Activated T-cell treated with anti-CD3 and anti-CD28 coated beads for 24 hours (primary cell): ENCODE results near the gene TAGLN3.
"Not testable (repeated sequence)": the region's sequence is repeated elsewhere in the genome, so short reads cannot be mapped to it uniquely, and the experiment has no call there.

Source experiments
- DNase-seq: peaks from one replicate; pipeline ENCODE4 v3.0.0-alpha.2; 2020; ENCODE audit warnings: low read depth

The TAGLN3 gene

DNA sequence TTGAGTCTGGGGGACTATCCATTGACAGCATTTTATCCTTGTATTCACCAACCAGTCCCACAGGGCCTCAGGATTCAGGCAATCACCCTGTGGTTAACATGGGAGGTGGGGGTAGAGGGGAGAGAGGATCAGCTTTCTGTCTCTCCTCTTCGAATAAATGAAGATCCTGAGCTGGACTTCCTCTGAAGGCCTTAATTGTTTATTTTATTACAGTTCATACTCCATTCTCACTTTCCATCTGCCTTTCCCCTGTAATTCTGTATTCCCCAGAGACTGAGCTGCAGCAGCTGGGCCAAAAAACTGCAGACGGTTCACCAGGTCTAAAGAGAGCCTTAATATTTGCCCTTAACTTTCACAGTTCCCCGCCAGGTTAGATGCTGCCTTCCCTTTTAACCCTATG is 11.9 kb downstream of the TAGLN3 start:
- no peak for DNase-seq

DNA sequence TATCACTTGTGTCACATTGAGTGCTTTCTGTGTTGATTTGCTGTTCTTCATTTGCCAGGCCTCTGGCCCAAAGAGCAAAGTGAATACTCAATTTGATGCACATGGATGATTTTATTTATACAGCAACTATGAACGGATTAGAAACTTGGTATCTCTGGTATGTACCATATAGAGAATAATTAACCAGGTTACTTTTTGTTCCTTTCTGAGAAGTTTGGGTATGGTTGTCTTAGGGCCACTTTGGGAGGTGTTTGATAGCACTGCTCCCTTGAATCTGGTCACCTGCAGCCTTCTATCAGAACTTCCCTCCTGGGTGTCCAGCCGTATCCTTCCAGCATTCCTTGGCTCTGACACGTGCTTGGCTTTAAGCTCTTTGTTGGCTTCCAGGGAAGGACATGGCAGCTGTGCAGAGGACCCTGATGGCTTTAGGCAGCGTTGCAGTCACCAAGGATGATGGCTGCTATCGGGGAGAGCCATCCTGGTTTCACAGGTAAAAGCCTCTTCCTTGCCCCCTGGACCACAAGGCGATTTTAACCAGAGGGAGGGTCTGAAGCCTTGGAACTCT is 12.7 kb downstream of the TAGLN3 start:
- DNase-seq, result no peak

DNA sequence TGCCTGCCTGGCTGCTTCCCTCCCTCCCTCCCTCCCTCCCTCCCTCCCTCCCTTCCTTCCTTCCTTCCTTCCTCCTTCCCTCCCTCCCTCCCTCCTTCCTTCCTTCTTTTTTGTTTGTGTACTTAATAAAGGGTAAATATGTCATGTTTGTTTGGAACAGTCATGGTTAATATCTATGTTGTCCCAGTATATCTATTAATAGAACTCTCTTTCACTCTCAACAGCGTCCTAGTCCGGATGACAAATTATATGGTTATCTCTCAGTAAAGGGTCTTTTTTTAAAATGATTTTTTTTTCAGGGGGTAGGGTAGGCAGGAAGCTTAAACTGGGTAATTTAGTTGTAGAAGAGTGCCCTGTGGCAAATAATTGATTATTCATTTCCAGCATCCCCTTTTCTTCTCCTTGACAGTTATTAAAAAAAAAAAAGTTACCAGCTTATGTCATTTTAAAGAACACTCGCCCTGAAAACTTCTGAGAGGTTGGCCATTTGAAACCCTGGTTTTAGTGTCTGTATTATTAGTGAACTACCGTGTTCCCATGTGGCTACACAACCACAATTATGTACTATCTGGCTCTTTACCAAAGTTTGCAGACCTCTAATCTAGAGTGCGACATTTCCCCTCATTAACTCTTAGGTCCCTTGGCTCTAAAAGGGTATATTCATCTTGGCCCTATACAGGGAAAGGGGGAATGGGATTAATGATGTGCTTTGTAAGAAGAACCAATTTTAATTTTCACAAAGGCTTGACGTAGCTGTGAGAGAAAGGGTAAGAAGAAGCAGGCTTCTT is 13.7 kb downstream of the TAGLN3 start:
- DNase-seq, result no peak

DNA sequence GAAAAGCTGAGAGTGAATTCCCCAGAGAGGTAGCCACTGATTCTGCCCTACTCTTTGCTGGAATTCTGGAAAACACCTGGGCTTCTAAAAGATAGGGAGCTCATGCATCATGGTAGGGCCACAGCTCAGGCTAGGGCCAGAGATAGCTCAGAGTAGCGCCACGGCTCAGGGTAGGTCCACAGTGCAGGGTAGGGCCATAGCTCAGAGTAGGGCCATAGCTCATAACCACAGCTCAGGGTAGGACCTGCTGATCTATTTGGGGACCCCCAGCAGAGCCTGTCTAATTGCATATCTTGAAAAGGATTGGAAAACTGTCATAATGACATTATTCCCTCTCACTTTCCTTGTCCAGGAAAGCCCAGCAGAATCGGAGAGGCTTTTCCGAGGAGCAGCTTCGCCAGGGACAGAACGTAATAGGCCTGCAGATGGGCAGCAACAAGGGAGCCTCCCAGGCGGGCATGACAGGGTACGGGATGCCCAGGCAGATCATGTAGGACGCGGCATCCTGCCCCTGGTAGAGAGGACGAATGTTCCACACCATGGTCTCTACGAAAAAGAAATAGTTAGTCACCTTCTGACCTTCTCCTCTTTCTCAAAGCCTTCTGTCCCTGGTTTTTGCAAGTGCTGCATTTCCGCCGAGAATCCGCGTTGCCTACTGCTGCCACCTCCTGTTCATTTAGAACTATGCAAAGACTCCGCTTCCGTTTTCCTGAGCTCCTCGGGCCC is 14.5 kb downstream of the TAGLN3 start:
- DNase-seq, result peak; percentile 45

DNA sequence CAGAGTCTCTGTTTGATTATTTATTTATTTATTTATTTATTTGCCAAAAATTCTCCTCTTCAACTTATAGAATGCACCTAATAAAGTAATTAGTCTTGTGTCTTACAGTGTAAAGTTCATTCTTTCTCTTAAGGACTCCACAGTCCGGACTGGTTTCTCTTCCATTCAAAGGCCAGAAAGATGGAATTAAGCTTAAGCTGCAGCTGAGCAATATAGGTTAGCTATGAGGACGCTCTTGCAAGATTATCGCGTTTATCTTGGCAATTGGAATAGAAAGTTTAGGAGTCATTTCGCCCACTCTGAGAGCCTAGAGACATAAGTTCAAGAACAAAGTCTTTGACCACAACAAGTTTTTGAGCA is 15.0 kb downstream of the TAGLN3 start:
- DNase-seq, result no peak

DNA sequence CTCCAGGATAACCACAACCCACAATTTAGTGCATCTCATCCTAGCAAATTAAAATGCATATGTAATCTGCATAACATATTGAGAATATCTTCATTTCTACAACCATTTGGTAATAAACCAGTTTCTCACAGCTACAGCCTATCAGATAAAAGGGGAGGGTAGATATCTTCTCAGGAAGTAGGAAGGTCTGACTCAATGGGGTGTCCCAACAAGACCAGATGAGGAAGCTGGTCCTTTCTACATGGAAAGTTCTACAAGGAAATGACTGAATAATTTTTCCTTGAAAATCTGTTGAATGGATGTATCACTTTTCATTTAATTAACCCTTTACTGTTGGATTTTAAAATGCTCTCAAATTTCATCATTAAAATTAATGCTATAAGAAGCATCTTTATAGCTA is 18.4 kb downstream of the TAGLN3 start:
- no peak for DNase-seq

DNA sequence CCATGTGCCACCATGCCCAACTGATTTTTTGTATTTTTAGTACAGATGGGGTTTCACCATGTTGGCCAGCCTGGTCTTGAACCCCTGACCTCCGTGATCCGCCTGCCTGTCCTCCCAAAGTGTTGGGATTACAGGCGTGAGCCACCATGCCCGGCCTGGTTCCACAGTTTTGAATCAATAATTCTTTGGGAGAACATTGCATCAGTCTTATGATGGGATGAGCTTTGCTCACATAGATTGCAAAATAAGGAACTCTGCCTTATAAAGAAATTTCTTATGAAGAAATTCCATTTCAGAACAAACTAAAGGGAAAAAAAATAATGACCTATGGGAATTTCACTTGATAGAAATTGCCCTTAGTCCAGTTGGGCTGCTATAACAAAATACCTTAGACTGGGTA is 20.0 kb downstream of the TAGLN3 start:
- DNase-seq, result no peak

DNA sequence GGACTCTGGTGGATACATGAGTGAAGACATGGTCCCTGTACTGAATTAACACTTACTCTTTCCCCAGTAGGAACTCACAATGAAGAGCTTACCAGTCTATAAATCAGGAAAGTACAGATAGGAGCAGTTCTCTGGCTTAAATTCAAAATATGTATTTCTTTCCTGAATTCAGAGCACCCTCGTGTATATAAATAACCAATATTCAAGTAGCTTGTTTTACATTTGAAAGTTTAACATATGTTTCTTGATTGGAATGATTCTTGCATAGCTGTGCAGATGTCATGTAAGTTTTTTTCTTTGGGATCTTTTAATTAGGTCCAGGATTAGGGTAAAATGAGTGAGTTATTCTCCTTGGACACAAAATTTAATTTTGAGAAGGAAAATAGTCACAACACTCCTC is 21.0 kb downstream of the TAGLN3 start:
- DNase-seq, result no peak

DNA sequence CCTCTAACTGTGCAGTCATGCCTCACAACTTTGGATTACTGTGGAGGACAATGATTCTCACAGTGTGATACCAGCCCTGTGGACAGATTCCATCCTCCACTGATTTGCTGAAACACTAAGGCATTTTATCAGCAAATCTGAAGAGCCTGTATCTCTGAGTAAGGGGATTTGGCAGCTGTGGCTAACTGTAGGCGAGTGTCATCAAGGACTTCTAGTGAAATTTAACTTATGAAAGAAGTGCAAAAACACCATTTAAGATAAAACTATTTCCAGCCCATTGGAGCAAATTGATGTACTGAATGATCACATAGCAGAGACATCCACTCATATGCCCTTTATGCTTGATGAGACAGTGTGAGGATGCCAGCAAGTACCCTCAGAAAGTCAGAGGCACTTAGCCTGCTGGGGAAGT is 22.0 kb downstream of the TAGLN3 start:
- no peak for DNase-seq

DNA sequence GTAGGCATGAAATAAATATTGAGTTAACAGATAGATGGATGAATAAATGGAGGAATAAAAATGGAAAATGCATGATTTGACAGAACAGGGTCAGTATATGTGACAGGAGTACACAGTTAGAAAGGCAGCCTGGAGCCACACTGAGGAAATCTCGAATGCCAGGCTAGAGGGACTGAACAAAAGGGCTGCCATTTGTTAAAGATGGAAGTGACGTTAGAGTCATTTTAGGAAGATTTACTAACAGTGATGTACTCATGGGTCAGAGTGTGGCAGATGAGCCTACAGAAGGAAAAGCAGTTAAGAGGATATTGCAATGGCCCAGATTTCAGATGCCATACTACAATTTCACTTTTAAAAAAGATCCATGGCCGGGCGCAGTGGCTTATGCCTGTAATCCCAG is 28.4 kb downstream of the TAGLN3 start:
- no peak for DNase-seq

DNA sequence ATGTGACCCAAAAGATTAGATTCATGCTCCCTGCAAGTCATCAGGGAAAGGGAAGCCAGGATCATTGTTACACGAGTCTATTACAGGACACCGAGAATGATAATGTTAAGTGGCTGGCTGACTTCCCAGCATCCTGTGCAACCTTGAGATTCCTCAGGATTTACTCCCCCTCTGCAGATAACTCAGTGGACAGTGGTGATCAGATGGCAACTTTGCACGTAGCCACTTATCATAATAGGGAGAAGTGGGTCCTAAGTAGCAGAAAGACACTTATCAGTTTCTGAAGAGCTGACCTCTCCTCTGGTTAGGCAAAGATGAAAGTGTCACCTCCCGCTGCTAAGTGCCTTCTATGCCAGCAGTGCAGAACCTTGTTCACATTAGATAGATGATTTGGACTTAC is 29.1 kb downstream of the TAGLN3 start:
- no peak for DNase-seq

DNA sequence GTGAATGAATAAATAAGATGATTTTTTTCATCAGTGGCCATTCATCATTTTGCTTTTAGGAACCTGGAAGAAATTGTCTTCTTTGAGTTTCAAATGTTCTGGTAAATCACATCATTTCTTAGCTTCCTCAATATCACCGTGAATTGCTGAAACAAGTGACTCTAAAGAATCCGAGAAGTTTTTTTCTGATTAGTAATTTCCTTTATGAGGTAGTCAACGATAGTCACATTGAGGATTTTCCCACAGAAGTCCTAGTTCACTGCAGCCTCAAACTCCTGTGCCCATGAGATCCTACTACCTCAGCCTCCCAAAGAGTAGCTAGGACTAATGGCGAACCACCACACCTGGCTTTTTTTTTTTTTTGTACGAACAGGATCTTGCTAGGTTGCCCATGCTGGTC is 32.2 kb downstream of the TAGLN3 start:
- no peak for DNase-seq

DNA sequence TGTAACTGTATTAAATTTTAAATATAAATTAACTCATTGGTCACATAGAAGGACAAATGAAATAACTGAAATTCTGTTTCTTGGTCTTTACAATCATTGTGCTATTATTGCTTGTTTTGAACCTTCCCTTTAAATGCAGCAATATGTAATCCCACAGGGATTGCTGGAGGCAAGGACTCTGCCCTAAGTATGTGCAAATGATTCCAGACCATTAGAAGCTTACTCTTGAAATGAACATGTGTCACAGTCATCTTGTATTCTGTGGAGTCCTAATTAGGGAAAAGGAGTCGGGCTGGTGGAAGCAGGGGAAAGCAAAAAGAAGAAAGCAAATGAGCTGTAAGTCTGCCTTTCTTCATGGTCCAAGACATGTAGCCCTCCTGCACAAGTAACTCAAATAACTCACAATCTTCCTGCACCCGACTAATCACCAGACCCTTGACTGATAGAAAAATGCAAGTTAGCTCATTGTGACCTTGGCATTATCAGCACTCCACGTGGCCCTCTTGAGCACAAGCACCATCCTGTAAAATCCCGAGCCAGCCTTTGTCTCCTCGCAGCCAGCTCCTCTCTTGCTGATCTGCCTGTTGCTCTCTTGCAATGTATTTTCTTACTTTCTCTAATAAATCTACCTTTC is 33.5 kb downstream of the TAGLN3 start:
- no peak for DNase-seq

DNA sequence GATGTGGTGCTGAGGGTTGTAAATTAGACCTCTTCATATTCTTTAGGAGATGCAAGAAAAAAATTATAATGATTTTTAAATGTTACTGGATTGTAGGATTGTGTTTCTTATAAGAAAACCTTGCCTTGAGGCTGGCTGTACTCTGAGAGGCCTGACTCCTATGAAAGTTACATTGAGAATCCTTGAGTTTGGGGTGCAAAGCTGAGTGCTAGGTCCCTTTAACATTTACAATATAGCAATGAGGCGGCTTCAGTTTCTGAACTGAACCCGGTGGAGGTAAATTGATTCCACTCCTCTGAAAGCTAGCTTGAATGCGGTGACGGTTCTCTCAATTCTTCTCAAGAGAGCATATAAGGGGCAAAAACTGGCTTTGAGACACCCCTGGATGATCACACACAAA is 35.7 kb downstream of the TAGLN3 start, which contains the start of gene TMPRSS7:
TSS of gene TMPRSS7 (plus strand) at position 301 of the 400 bp plus-strand sequence. CDS start 110 bp downstream, outside the sequence.
- DNase-seq, result no peak

DNA sequence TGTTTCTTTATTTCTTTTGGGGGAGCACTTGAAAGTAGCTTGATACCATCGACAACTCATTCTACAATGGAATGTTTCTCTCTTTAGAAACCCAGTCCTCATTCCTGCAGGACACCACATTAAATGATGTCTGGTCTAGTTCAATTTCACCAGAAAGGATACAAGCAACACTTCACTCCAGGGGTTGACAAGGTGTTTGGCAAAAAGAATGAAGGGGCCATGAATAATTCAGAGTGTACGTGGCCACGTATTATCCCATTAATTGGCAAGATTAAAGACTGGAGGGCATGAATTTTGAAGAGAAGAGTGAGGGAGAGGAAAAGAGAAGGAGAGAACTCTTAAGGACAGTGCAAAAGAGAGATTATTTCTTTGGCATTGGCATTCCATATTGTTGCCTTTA is 36.5 kb downstream of the TAGLN3 start:
- DNase-seq, result no peak

DNA sequence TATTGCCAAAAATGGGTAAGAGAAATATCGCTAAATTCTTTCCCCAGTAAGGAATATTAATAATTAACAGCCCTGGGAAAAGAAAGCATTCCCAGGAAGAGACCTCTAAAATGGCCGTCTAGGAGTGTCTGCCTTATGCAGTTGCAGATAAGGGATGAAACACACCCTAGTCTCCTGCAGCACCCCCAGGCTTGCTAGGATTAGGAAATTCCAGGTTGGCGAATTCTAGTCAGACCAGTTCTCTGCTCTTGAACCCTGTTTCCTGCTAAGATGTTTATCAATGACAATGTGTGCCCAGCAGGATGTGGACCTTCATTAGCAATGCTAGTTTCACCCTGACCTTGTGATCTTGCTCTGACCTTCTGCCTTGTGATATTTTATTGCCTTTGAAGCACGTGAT is 38.5 kb downstream of the TAGLN3 start:
- not testable (repeated sequence) for DNase-seq

DNA sequence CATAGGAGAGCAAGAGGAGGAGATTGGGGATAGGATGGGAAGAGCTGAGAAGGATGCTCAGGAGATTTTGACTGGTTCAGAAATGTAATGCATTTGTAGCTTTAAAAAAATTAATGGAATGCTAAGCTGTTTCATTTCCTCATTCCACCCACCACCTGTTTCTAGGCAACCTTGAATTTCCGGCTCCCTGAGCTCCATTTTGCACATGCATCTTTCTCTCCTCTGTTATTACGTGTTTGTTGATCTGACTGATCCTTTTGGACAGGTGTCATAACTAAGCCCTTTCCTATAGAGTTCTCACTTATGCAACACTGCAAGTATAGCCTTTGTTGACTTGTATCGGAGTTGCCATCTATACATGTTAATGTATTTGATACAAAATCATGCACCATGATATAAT is 40.1 kb downstream of the TAGLN3 start:
- DNase-seq, result no peak

DNA sequence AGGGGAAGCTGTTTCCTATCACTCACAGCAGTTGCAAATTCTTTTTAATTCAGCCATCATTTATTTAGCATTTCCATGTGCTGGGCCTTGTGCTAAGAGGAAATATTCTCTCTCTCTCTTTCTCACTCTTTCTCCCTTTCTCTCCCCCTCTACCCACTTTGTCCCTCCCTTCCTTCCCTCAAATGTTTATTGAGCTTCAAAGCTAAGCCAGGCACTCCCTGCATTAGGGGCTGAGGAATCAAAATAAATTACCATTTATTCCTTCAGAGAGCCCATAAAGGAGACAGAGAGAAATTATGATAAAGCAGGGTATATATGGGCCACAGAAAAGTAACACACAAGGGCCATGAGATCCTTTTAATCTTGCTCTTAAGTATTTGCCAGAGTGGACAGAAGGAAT is 42.6 kb downstream of the TAGLN3 start:
- no peak for DNase-seq

DNA sequence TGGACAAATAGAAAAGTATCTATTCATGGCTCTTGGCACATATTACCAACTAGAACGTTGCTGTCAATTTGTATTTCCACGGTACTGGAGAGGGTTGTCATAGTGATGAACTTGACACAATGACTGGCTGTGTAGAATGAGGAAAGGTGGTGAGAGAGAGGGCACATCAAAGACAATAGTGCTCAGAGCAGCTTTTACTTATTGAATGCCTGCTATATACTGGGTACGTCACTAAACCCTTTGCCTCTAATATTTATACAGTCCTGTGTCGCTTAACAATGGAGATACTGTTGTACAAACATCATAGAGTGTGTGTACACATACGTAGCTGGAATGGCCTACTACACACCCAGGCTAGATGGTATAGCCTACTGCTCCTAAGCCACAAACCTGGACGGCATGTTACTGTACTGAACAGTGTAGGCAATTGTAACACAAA is 44.1 kb downstream of the TAGLN3 start:
- DNase-seq, result no peak

DNA sequence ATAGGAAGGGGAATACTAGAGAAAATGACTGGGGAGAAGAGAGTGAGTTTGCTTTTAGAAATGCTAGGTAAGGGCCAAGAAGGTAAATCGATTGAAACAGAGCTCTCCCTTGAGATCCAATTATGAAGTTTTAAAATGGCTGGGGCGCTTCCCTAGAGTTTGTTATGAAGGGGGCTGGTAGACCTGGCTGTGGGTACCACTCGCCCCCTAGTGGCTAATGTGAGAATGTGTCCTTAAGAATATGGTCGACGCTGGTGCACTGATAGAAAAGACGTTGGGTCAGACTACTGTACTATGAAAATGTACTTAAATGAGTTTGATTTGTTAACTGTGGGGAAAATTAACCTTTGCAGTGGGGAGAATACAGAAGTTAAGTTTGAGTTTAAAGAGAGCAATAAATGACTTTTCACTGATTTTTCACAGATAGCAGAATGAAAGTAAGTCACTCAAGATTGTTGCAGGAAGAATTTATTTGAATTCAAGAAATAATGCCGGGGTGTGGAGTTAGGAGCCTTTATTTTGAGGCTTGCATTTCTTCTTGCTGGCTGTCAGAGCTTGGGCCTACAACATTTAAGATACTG is 45.0 kb downstream of the TAGLN3 start:
- DNase-seq, result peak; percentile 25

DNA sequence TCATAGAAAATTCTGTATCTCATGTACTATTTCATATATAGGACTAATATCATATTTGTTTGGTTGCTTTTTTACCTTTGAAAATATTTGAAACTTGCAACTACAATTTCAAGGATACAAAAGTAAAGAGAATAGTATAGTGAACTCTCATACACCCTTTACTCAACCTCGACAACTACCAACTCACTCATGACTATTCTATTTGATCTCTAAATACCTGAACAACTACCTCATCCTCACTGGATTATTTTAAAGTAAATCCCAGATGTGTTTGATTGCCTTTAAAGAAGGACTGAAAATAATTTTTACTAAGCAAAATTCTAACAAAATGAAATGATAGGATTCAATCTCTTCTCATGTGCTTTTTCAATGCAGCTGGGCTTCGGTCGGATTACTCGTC is 47.9 kb downstream of the TAGLN3 start:
- no peak for DNase-seq

DNA sequence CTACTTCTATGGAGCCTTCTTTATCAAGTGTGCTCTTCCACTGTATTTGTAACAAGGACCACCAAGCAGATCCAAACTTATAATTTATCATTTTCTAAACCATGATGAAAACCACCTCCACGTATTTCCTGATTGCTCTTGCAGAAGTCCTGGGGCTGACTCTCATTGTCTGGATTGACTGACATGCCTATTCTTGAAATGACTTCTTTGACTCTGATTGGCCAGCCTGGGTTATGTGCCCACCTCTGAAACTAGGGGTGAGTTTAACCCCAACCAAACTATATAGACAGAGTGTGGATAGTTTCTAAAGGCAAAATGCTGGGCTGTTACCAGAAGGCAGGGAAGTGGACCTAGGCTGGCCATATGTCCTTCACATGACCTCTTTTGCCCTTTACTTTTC is 48.5 kb downstream of the TAGLN3 start:
- DNase-seq, result no peak
